Ramos (cell line): ENCODE results near the gene C3orf20.

ENCODE experiments used
- in situ Hi-C: fragments of 300-500 bp; cut with MboI; formaldehyde crosslinking; loops from one replicate; pipeline ENCODE4 v1.14.3; 2022; ENCODE audit warnings: low sequenced_read_pairs; ENCODE audit not compliant: unreplicated experiment

The C3orf20 gene

GRCh38 chr3:14689247-14689980 lies 14.5 kb downstream of the C3orf20 start:
- in situ Hi-C loops = no loop called here

GRCh38 chr3:14691239-14691638 lies 16.3 kb downstream of the C3orf20 start:
- in situ Hi-C loops = no loop called here

- in situ Hi-C loops = no loop called here
Measured at GRCh38 chr3:14691719-14692118, 16.8 kb downstream of the C3orf20 start.

GRCh38 chr3:14698601-14699244 lies 23.8 kb downstream of the C3orf20 start:
- in situ Hi-C loops = no loop called here

GRCh38 chr3:14699643-14700042 lies 24.7 kb downstream of the C3orf20 start:
- in situ Hi-C loops = no loop called here

GRCh38 chr3:14700891-14701290 lies 25.9 kb downstream of the C3orf20 start:
- in situ Hi-C loops = no loop called here

- in situ Hi-C loops = no loop called here
Measured at GRCh38 chr3:14701676-14702075, 26.7 kb downstream of the C3orf20 start.

GRCh38 chr3:14703128-14703750 lies 28.3 kb downstream of the C3orf20 start:
- in situ Hi-C loops = no loop called here

- in situ Hi-C loops = no loop called here
Measured at GRCh38 chr3:14703791-14704190, 28.9 kb downstream of the C3orf20 start.

- in situ Hi-C loops = no loop called here
Measured at GRCh38 chr3:14706096-14706495, 31.2 kb downstream of the C3orf20 start.

GRCh38 chr3:14716591-14716990 lies 41.6 kb downstream of the C3orf20 start:
- in situ Hi-C loops = no loop called here

GRCh38 chr3:14717307-14717706 lies 42.4 kb downstream of the C3orf20 start:
- in situ Hi-C loops = no loop called here

- in situ Hi-C loops = no loop called here
Measured at GRCh38 chr3:14718539-14718938, 43.6 kb downstream of the C3orf20 start.

GRCh38 chr3:14719006-14719405 lies 44.1 kb downstream of the C3orf20 start:
- in situ Hi-C loops = no loop called here

GRCh38 chr3:14721126-14721864 lies 46.4 kb downstream of the C3orf20 start:
- in situ Hi-C loops = no loop called here

- in situ Hi-C loops = no loop called here
Measured at GRCh38 chr3:14725013-14725412, 50.1 kb downstream of the C3orf20 start.

- in situ Hi-C loops = no loop called here
Measured at GRCh38 chr3:14725564-14726440, 50.9 kb downstream of the C3orf20 start.

- in situ Hi-C loops = no loop called here
Measured at GRCh38 chr3:14726441-14726780, 51.5 kb downstream of the C3orf20 start.

- in situ Hi-C loops = no loop called here
Measured at GRCh38 chr3:14728113-14728512, 53.2 kb downstream of the C3orf20 start.
